Transverse colon (tissue), 4 donors: ENCODE measurements around the gene CCDC91.
A peak's percentile ranks its signal among the peaks of the same experiment; 100 is the strongest.

ENCODE experiments used
- CTCF ChIP-seq, 5 experiments: fragments of 200-600 bp in 3 of 5; fragments of 450-650 bp in 2 of 5; sonication (generic) in 3 of 5; IDR thresholded peaks; 1 replicate in 2 of 5; 2 replicates in 3 of 5; pipeline ENCODE4 v1.5.1; 2016 to 2017; ENCODE audit warnings: antibody characterized with exemption in 5 of 5, inconsistent platforms in 3 of 5, mild to moderate bottlenecking in 2 of 5, moderate library complexity in 1 of 5
- EP300 ChIP-seq: sonication (generic); formaldehyde crosslinking; IDR thresholded peaks from one replicate; pipeline ENCODE4 v1.6.1; 2017; ENCODE audit warnings: antibody characterized with exemption, low read depth
- POLR2A ChIP-seq: fragments of 450-650 bp; IDR thresholded peaks from one replicate; pipeline ENCODE4 v1.6.1; 2016; ENCODE audit warnings: antibody characterized with exemption, mild to moderate bottlenecking, moderate library complexity
- POLR2AphosphoS5 ChIP-seq, 3 donors: sonication (generic); formaldehyde crosslinking; IDR thresholded peaks; one replicate each; pipeline ENCODE4 v1.6.1; 2016; ENCODE audit warnings: antibody characterized with exemption in 3 of 3

DNA sequence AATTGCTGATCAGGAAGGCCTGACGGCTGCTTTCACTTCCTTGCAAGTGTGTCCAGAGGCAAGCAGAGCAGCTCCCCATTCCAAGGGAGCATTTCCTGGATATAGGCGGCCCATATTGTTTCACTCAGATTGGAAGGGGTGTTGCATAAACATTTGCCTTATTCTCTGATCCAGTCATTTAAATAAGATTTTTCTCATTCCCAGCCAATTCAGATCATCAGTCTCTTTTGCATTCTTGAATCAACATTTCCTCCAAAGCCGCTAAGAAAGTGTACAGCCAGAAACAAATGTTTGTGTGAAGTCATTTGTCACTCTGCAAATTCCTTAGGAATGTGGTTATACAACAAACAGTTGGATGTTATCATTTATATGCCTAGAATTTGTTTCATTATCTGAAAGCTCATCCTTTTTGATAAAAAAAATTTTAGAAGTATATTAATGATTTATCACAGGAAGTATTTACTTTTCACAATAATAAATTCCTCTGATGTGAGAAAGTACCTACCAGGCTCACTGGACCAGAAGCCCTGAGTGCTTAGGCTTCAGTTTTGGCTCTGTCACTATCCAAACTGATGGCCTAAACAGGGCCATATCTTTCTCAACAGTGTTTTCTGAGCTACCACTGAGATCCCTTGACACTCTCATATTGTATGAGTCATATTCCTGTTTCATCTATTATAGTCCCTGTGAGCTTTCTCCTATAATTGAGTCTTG lies 379.6 kb downstream of the CCDC91 start:
- TF ChIP-seq CTCF (IDR thresholded peaks at IDR 0.05) (no peak), EP300 (no peak), POLR2AphosphoS5 (IDR thresholded peaks at IDR 0.05) (peak in 2 of 3 donors; percentile 38 to 63), POLR2A (no peak)
